IMR-90 (cell line): ENCODE measurements around the gene ST8SIA6. TPM values are rescaled to one million over a fixed set of nuclear protein-coding genes. Genes with fewer than 3 reads are reported as not detected.

Source experiments
- ATAC-seq: fragments of 200-7000 bp; cut with Tn5 transposase; 2 replicates; pipeline ENCODE4 v1.9.1; 2020; ENCODE audit warnings: low read depth, mild to moderate bottlenecking, moderate library complexity
- BruUV-seq: library from RNA; stranded (reverse); fragments of 400-500 nt; replicated peaks from 2 replicates; lab custom pipeline; 2021; lab: Mats Ljungman, UMichigan
- CTCF ChIA-PET: fragments of 300-600 bp; formaldehyde crosslinking; extraction: SDS; loops from one replicate; lab custom pipeline; 2021; ENCODE audit warnings: antibody characterized with exemption; lab: Yijun Ruan, JAX
- POLR2A ChIA-PET: fragments of 300-600 bp; sonication (Branson Sonifier 250); formaldehyde crosslinking; loops from one replicate; lab custom pipeline; 2022; ENCODE audit warnings: antibody characterized with exemption; ENCODE audit not compliant: unreplicated experiment; lab: Charles Lee
- DNase-seq: peaks from one replicate; pipeline ENCODE4 v3.0.0; 2013
- H2AFZ ChIP-seq: replicated peaks from 2 replicates; pipeline ENCODE3; 2013; ENCODE audit warnings: low read length, mild to moderate bottlenecking; ENCODE audit not compliant: poor library complexity
- H2AK5ac ChIP-seq: 2 replicates; pipeline ENCODE4 v1.6.1; 2013; ENCODE audit warnings: low read depth, low read length, inconsistent platforms
- H2AK9ac ChIP-seq: replicated peaks from 2 replicates; pipeline ENCODE3; 2013; ENCODE audit warnings: mild to moderate bottlenecking, low read depth, low read length, moderate library complexity; ENCODE audit not compliant: poor library complexity
- H2BK120ac ChIP-seq: 2 replicates; pipeline ENCODE4 v1.6.1; 2013; ENCODE audit warnings: low read depth, low read length, inconsistent platforms
- H2BK15ac ChIP-seq: 3 replicates; pipeline ENCODE4 v1.6.1; 2013; ENCODE audit warnings: low read depth, low read length, inconsistent platforms
- H2BK20ac ChIP-seq: 2 replicates; pipeline ENCODE4 v1.6.1; 2013; ENCODE audit warnings: low read depth, mild to moderate bottlenecking, inconsistent platforms, low read length, moderate library complexity
- H2BK5ac ChIP-seq: 2 replicates; pipeline ENCODE4 v1.6.1; 2013; ENCODE audit warnings: mild to moderate bottlenecking, low read depth, low read length, inconsistent platforms; ENCODE audit not compliant: poor library complexity, severe bottlenecking
- H3K14ac ChIP-seq: replicated peaks from 2 replicates; pipeline ENCODE4 v1.6.1; 2013; ENCODE audit warnings: low read depth, low read length, inconsistent platforms
- H3K18ac ChIP-seq: 2 replicates; pipeline ENCODE4 v1.6.1; 2013; ENCODE audit warnings: low read depth, low read length, control low read depth
- H3K23ac ChIP-seq: 2 replicates; pipeline ENCODE4 v1.6.1; 2013; ENCODE audit warnings: low read depth, low read length, inconsistent platforms
- H3K27ac ChIP-seq: 2 replicates; pipeline ENCODE4 v1.5.1; 2013; ENCODE audit warnings: mild to moderate bottlenecking, control low read depth, low read length; ENCODE audit not compliant: insufficient read depth
- H3K27me3 ChIP-seq: 2 replicates; pipeline ENCODE4 v1.6.1; 2013; ENCODE audit warnings: low read length; ENCODE audit not compliant: control insufficient read depth, insufficient read depth
- H3K36me3 ChIP-seq: 2 replicates; pipeline ENCODE4 v1.6.1; 2013; ENCODE audit warnings: low read length, mixed read lengths; ENCODE audit not compliant: control insufficient read depth, insufficient read depth
- H3K4ac ChIP-seq: 2 replicates; pipeline ENCODE4 v1.6.1; 2013; ENCODE audit warnings: low read depth, low read length, inconsistent platforms
- H3K4me1 ChIP-seq: 2 replicates; pipeline ENCODE4 v1.6.1; 2013; ENCODE audit warnings: low read length, mixed read lengths; ENCODE audit not compliant: control insufficient read depth, insufficient read depth
- H3K4me2 ChIP-seq: 2 replicates; pipeline ENCODE4 v1.6.1; 2013; ENCODE audit warnings: low read depth, mild to moderate bottlenecking, control low read depth, low read length, moderate library complexity
- H3K4me3 ChIP-seq: 2 replicates; pipeline ENCODE4 v1.5.1; 2013; ENCODE audit warnings: low read depth, mild to moderate bottlenecking, control low read depth, low read length, moderate library complexity; ENCODE audit not compliant: insufficient read depth
- H3K56ac ChIP-seq: 2 replicates; pipeline ENCODE4 v1.6.1; 2013; ENCODE audit warnings: low read length, inconsistent platforms; ENCODE audit not compliant: insufficient read depth; ENCODE audit errors: extremely low read depth
- H3K79me1 ChIP-seq, 2 experiments: 2 replicates each; pipeline ENCODE4 v1.6.1; 2013; ENCODE audit warnings: low read length in 2 of 2, inconsistent platforms in 1 of 2, low read depth in 1 of 2
- H3K9ac ChIP-seq: 2 replicates; pipeline ENCODE4 v1.6.1; 2013; ENCODE audit warnings: low read depth, low read length, control low read depth
- H3K9me1 ChIP-seq: 2 replicates; pipeline ENCODE4 v1.6.1; 2013; ENCODE audit warnings: low read length, inconsistent platforms; ENCODE audit not compliant: insufficient read depth
- H3K9me3 ChIP-seq: 2 replicates; pipeline ENCODE4 v1.6.1; 2013; ENCODE audit warnings: low read length; ENCODE audit not compliant: control insufficient read depth, insufficient read depth
- H4K20me1 ChIP-seq: 2 replicates; pipeline ENCODE4 v1.6.1; 2013; ENCODE audit warnings: low read length, inconsistent platforms; ENCODE audit not compliant: insufficient read depth
- H4K5ac ChIP-seq: 2 replicates; pipeline ENCODE4 v1.6.1; 2013; ENCODE audit warnings: mild to moderate bottlenecking, low read depth, low read length, control low read depth
- H4K8ac ChIP-seq, 2 experiments: 2 replicates each; pipeline ENCODE4 v1.6.1; 2013; ENCODE audit warnings: low read depth in 2 of 2, low read length in 2 of 2, control low read depth in 1 of 2, inconsistent platforms in 1 of 2
- H4K91ac ChIP-seq: 2 replicates; pipeline ENCODE4 v1.6.1; 2013; ENCODE audit warnings: low read depth, low read length, inconsistent platforms; ENCODE audit not compliant: insufficient read depth
- CHD1 ChIP-seq: IDR thresholded peaks from 2 replicates; pipeline ENCODE4 v1.6.1; 2012; ENCODE audit warnings: low read depth, low read length, improper control_type of control experiment
- ELK1 ChIP-seq: fragments of 150-350 bp; IDR thresholded peaks from 2 replicates; pipeline ENCODE4 v1.6.1; 2016; ENCODE audit warnings: low read depth, mild to moderate bottlenecking, low read length, moderate library complexity, borderline replicate concordance
- POLR2A ChIP-seq: IDR thresholded peaks from 2 replicates; pipeline ENCODE4 v1.6.1; 2012; ENCODE audit warnings: mild to moderate bottlenecking, low read depth, low read length
- RAD21 ChIP-seq: IDR thresholded peaks from 2 replicates; pipeline ENCODE4 v1.6.1; 2012; ENCODE audit warnings: low read length, improper control_type of control experiment
- RFX5 ChIP-seq: IDR thresholded peaks from 2 replicates; pipeline ENCODE4 v1.8.0; 2012; ENCODE audit warnings: low read depth, mild to moderate bottlenecking, low read length, moderate library complexity
- SMC3 ChIP-seq: fragments of 150-350 bp; IDR thresholded peaks from 2 replicates; pipeline ENCODE4 v1.6.1; 2016; ENCODE audit warnings: low read depth, mild to moderate bottlenecking, antibody characterized with exemption, low read length, moderate library complexity
- WGBS, 2 experiments: methylation state at CpG; one replicate each; pipeline versions ENCODE4 v1.1.5 to v1.1.7; 2013; ENCODE audit warnings: missing lambda C conversion rate in 2 of 2; ENCODE audit not compliant: insufficient read length in 1 of 2; ENCODE audit errors: extremely low coverage in 2 of 2; 5-methylcytosine and 5-hydroxymethylcytosine counted together
- dilution Hi-C: fragments of 300-500 bp; cut with HindIII; formaldehyde crosslinking; loops from one replicate; pipeline ENCODE4 v1.14.3; 2018; ENCODE audit warnings: low sequenced_read_pairs; ENCODE audit not compliant: unreplicated experiment
- in situ Hi-C: fragments of 300-500 bp; cut with MboI; formaldehyde crosslinking; loops from 3 replicates; pipeline ENCODE4 v1.14.3; 2019; ENCODE audit warnings: low sequenced_read_pairs, inconsistent platforms, mixed read lengths
- intact Hi-C: fragments of 100-400 bp; cut with micrococcal nuclease; formaldehyde crosslinking; loops from 2 replicates; pipeline ENCODE4 v1.10.0; 2022
- polyA plus RNA-seq, 3 experiments: library from polyadenylated mRNA; depleted of rRNA; stranded (reverse); fragments of >200 nt; gene quantifications; 2 replicates each; pipeline ENCODE4 v1.2.3, GENCODE V29; 2012; ENCODE audit warnings: low replicate concordance in 1 of 3
- total RNA-seq: library from RNA; depleted of rRNA; stranded (reverse); fragments of >200 nt; gene quantifications from 2 replicates; pipeline ENCODE4 v1.2.3, GENCODE V29; 2012

ST8SIA6 gene
- total and polyA plus RNA-seq, 2 of the 4 experiments (the other 2 are of a cell fraction) = 0.10 to 0.18 TPM

- no peaks in the 10 kb centered on the region for H4K20me1 ChIP-seq
- no peak overlapping the region for H3K4me2 ChIP-seq
- no peak overlapping the region for H3K27ac ChIP-seq
- H3K23ac ChIP-seq = no peak overlapping the region
- no peak overlapping the region for H2BK120ac ChIP-seq
- no peak overlapping the region for H3K14ac ChIP-seq
- no peak overlapping the region for H3K4ac ChIP-seq
- no peak overlapping the region for H4K5ac ChIP-seq
- ChIA-PET CTCF (interaction anchor here (0.6 kb wide), 1 partner anchor 680 kb away, joined by 3 read pairs; no protein-coding TSS in a partner anchor), POLR2A (no interaction called here)
- H3K79me1 ChIP-seq = no peaks in the 10 kb centered on the region
- no peak overlapping the region for H2BK15ac ChIP-seq
- intact Hi-C loops = no loop called here
- no peak overlapping the region for H3K9ac ChIP-seq
- H3K4me3 ChIP-seq = no peak overlapping the region
- H2AK5ac ChIP-seq = no peak overlapping the region
- no peak for DNase-seq
- no peaks in the 10 kb centered on the region for H3K36me3 ChIP-seq
- no peak for ATAC-seq
- no CpG with 5 or more reads among the region's 7 CpGs for WGBS, 2 experiments
- TF ChIP-seq RAD21 (no peak), CHD1 (no peak), ELK1 (no peak), POLR2A (no peak), RFX5 (no peak), SMC3 (no peak)
- dilution Hi-C loops = no loop called here
- H3K56ac ChIP-seq = no peak overlapping the region
- no peak overlapping the region for H4K8ac ChIP-seq
- no peak overlapping the region for H2BK20ac ChIP-seq
- H3K9me3 ChIP-seq = no peaks in the 10 kb centered on the region
- no peak overlapping the region for H2BK5ac ChIP-seq
- no peak overlapping the region for H4K91ac ChIP-seq
- H3K27me3 ChIP-seq = peaks cover 13% of the 10 kb centered on the region
- BruUV-seq = no TSS peak
- H2AK9ac ChIP-seq = no peak overlapping the region
- H3K4me1 ChIP-seq = no peaks in the 10 kb centered on the region
- H2AFZ ChIP-seq = no peak overlapping the region
- H3K9me1 ChIP-seq = no peaks in the 10 kb centered on the region
- in situ Hi-C loops = no loop called here
- H3K18ac ChIP-seq = no peak overlapping the region
Observed at GRCh38 chr10:17406036-17406834, 48.2 kb downstream of the ST8SIA6 start.
